K562 (cell line): ENCODE measurements around the gene KRT28. TPM values are rescaled to one million over a fixed set of nuclear protein-coding genes. Genes with fewer than 3 reads are reported as not detected.

ENCODE experiments used
- ATAC-seq: fragments of 200-7000 bp; cut with Tn5 transposase; 3 replicates; pipeline ENCODE4 v1.9.1; 2020; ENCODE audit warnings: moderate library complexity
- BruUV-seq: library from RNA; stranded (reverse); fragments of 400-500 nt; replicated peaks from 2 replicates; lab custom pipeline; 2021; lab: Mats Ljungman, UMichigan
- CTCF ChIA-PET: fragments of 300-600 bp; formaldehyde crosslinking; extraction: SDS; loops from one replicate; lab custom pipeline; 2021; ENCODE audit warnings: low intra/inter-chr PET ratio; lab: Yijun Ruan, JAX
- POLR2A ChIA-PET: fragments of 300-600, 350-650 bp; sonication (Branson Sonifier 250); formaldehyde crosslinking; extraction: SDS; loops from one replicate; lab custom pipeline; 2021; ENCODE audit warnings: antibody characterized with exemption, inconsistent platforms; lab: Yijun Ruan, JAX
- DNase-seq, 4 experiments: peaks; one replicate each; pipeline versions ENCODE4 v3.0.0 to v3.0.0-alpha.2; 2011 to 2018; ENCODE audit warnings: low spot score in 3 of 4, mixed read lengths in 3 of 4; ENCODE audit errors: extremely low read depth in 1 of 4
- FAIRE-seq: peaks from 2 replicates; lab custom pipeline; 2011; peaks lifted over from hg19 to GRCh38; lab: Jason Lieb, UNC
- H2AFZ ChIP-seq: 2 replicates; pipeline ENCODE4 v1.6.0; 2011; ENCODE audit warnings: low read depth, low read length, control low read depth, inconsistent platforms
- H3K27ac ChIP-seq: fragments of 200-600 bp; 3 replicates; pipeline ENCODE4 v1.8.0; 2011; ENCODE audit warnings: low read depth, mild to moderate bottlenecking, control low read depth, inconsistent platforms, low read length, moderate library complexity, mixed read lengths; ENCODE audit errors: extremely low read depth
- H3K27me3 ChIP-seq, 2 experiments: fragments of 300-600 bp in 1 of 2; 2 replicates in 1 of 2; 3 replicates in 1 of 2; pipeline versions ENCODE4 v1.6.0 to v1.8.0; 2011; ENCODE audit warnings: inconsistent platforms in 2 of 2, low read length in 2 of 2, mild to moderate bottlenecking in 1 of 2, mixed read lengths in 1 of 2, moderate library complexity in 1 of 2; ENCODE audit not compliant: control insufficient read depth in 2 of 2, insufficient read depth in 2 of 2
- H3K36me3 ChIP-seq: fragments of 300-600 bp; 3 replicates; pipeline ENCODE4 v1.8.0; 2011; ENCODE audit warnings: mild to moderate bottlenecking, low read length, inconsistent platforms; ENCODE audit not compliant: control insufficient read depth, insufficient read depth
- H3K4me1 ChIP-seq, 2 experiments: fragments of 200-600 bp in 1 of 2; replicated peaks in 1 of 2; 2 replicates in 1 of 2; 3 replicates in 1 of 2; pipeline versions ENCODE4 v1.5.1 to v1.8.0; 2011; ENCODE audit warnings: inconsistent platforms in 2 of 2, low read length in 2 of 2, mild to moderate bottlenecking in 1 of 2, mixed read lengths in 1 of 2, moderate library complexity in 1 of 2; ENCODE audit not compliant: control insufficient read depth in 2 of 2, insufficient read depth in 2 of 2
- H3K4me2 ChIP-seq: 2 replicates; pipeline ENCODE4 v1.6.1; 2011; ENCODE audit warnings: low read length, control low read depth, inconsistent platforms, mixed read lengths; ENCODE audit not compliant: insufficient read depth
- H3K4me3 ChIP-seq: fragments of 200-600 bp; sonication (generic), shearing (Covaris generic); 2 replicates; pipeline ENCODE4 v1.5.1; 2016; ENCODE audit warnings: control low read depth, inconsistent platforms
- H3K79me2 ChIP-seq: fragments of 200-600 bp; 3 replicates; pipeline ENCODE4 v1.8.0; 2011; ENCODE audit warnings: low read length, inconsistent platforms; ENCODE audit not compliant: control insufficient read depth, insufficient read depth
- H3K9ac ChIP-seq, 2 experiments: 2 replicates each; pipeline versions ENCODE4 v1.6.0 to v1.6.1; 2011; ENCODE audit warnings: low read depth in 2 of 2, low read length in 2 of 2, control low read depth in 1 of 2, inconsistent platforms in 1 of 2, mild to moderate bottlenecking in 1 of 2, mixed read lengths in 1 of 2; ENCODE audit not compliant: insufficient read depth in 1 of 2
- H3K9me1 ChIP-seq: one replicate; pipeline ENCODE4 v1.6.0; 2011; ENCODE audit warnings: inconsistent platforms, mild to moderate bottlenecking, low read length, moderate library complexity; ENCODE audit not compliant: control insufficient read depth, insufficient read depth
- H3K9me3 ChIP-seq: replicated peaks from 2 replicates; pipeline ENCODE4 v1.5.1; 2011; ENCODE audit warnings: low read depth, low read length, inconsistent platforms; ENCODE audit not compliant: control insufficient read depth, insufficient read depth
- H4K20me1 ChIP-seq: replicated peaks from 2 replicates; pipeline ENCODE4 v1.6.1; 2011; ENCODE audit warnings: low read length, inconsistent platforms, mixed read lengths; ENCODE audit not compliant: control insufficient read depth, insufficient read depth
- WGBS: fragments of 100-300 bp; shearing (Covaris generic); methylation state at CpG from one replicate; pipeline ENCODE4 v1.1.6; 2016; ENCODE audit warnings: low coverage, mixed read lengths; ENCODE audit not compliant: insufficient coverage; ENCODE audit errors: missing lambda C conversion rate; 5-methylcytosine and 5-hydroxymethylcytosine counted together
- in situ Hi-C: fragments of 300-500 bp; cut with MboI; formaldehyde crosslinking; loops from 4 replicates; pipeline ENCODE4 v1.15.0; 2018; ENCODE audit warnings: inconsistent platforms, mixed read lengths
- intact Hi-C: fragments of 100-400 bp; cut with micrococcal nuclease; formaldehyde crosslinking; loops from 2 replicates; pipeline ENCODE4 v1.14.2; 2022
- polyA plus RNA-seq, 8 experiments: library from polyadenylated mRNA; depleted of rRNA in 4 of 8; stranded (reverse) in 5 of 8; unstranded in 3 of 8; fragments of >200 nt; fragmentation: Nextera tagmentation in 2 of 8; fragmentation: Illumina TruSeq in 1 of 8; extraction: Ambion mirVana in 2 of 8; extraction: Trizol in 1 of 8; gene quantifications; 2 replicates each; pipeline versions ENCODE4 v1.2.1 to v1.2.3, GENCODE V29; 2011 to 2014; ENCODE audit warnings: inconsistent platforms in 1 of 8, missing spikeins in 1 of 8
- total RNA-seq, 7 experiments: library from RNA; depleted of rRNA in 6 of 7; stranded (reverse); fragments of >200 nt in 6 of 7; fragmentation: Illumina TruSeq in 2 of 7; extraction: Trizol in 2 of 7; gene quantifications; 2 replicates each; pipeline versions ENCODE4 v1.2.1 to v1.2.3, GENCODE V29; 2011 to 2021; ENCODE audit warnings: low replicate concordance in 1 of 7
- TF ChIP-seq, protein P1 (sequence below), 2 experiments: fragments of 450-650 bp in 1 of 2; sonication (generic) in 1 of 2; formaldehyde crosslinking in 1 of 2; IDR thresholded peaks; 2 replicates each; pipeline versions ENCODE4 v1.7.1 to v1.9.0; 2016 to 2022; ENCODE audit warnings: inconsistent platforms in 1 of 2, mild to moderate bottlenecking in 1 of 2, missing genetic modification reagents in 1 of 2

The KRT28 gene
- total and polyA plus RNA-seq, 9 of the 15 experiments (the other 6 are each of a cell fraction or from before 2014, with no cell fraction given): not detected

DNA sequence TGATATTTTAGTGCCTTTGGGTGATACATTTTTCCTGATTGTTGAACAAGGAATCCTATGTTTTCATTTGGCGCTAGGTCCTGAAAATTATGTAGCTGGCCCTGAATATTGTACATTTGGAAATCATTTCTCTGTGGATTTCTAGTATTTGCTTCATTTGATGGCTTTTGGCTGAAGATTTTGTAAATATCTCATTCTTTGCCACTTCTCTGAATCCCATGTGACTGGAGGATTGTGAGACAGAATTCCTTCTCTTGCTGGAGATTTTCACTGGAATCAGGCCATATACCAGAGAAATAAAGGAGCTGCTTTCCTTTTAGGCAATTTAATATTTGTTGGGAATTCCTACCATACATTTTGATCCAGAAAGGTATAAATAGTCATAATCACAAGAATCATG, 8.6 kb downstream of the KRT28 start:
- Histone ChIP-seq H3K9ac (no peak overlapping the region), H3K4me1 (peaks cover under 1 to 3% of the 10 kb centered on the region in 2 experiments; a peak in 1 of 5 replicates), H3K4me3 (no peak overlapping the region), H3K9me1 (no peaks in the 10 kb centered on the region), H2AFZ (no peak overlapping the region), H3K79me2 (no peaks in the 10 kb centered on the region), H3K27ac (no peak overlapping the region), H3K27me3 (peaks cover 15 to 17% of the 10 kb centered on the region in 2 experiments), H3K4me2 (no peak overlapping the region), H3K9me3 (no peaks in the 10 kb centered on the region), H4K20me1 (no peaks in the 10 kb centered on the region), H3K36me3 (no peaks in the 10 kb centered on the region)
- ATAC-seq (no peak), DNase-seq (no peak), FAIRE-seq (no peak)
- ChIA-PET CTCF (interaction anchor here (0.5 to 1.5 kb wide), 3 partner anchors 171 to 392 kb away, joined by 4 to 10 read pairs (median 4); no protein-coding TSS in a partner anchor), POLR2A (no interaction called here)
- TF ChIP-seq, protein P1, sequence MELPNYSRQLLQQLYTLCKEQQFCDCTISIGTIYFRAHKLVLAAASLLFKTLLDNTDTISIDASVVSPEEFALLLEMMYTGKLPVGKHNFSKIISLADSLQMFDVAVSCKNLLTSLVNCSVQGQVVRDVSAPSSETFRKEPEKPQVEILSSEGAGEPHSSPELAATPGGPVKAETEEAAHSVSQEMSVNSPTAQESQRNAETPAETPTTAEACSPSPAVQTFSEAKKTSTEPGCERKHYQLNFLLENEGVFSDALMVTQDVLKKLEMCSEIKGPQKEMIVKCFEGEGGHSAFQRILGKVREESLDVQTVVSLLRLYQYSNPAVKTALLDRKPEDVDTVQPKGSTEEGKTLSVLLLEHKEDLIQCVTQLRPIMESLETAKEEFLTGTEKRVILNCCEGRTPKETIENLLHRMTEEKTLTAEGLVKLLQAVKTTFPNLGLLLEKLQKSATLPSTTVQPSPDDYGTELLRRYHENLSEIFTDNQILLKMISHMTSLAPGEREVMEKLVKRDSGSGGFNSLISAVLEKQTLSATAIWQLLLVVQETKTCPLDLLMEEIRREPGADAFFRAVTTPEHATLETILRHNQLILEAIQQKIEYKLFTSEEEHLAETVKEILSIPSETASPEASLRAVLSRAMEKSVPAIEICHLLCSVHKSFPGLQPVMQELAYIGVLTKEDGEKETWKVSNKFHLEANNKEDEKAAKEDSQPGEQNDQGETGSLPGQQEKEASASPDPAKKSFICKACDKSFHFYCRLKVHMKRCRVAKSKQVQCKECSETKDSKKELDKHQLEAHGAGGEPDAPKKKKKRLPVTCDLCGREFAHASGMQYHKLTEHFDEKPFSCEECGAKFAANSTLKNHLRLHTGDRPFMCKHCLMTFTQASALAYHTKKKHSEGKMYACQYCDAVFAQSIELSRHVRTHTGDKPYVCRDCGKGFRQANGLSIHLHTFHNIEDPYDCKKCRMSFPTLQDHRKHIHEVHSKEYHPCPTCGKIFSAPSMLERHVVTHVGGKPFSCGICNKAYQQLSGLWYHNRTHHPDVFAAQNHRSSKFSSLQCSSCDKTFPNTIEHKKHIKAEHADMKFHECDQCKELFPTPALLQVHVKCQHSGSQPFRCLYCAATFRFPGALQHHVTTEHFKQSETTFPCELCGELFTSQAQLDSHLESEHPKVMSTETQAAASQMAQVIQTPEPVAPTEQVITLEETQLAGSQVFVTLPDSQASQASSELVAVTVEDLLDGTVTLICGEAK (IDR thresholded peaks at IDR 0.05): no peak
- TF ChIP-seq, protein P1 (CRISPR knock-in tag; IDR thresholded peaks at IDR 0.05): no peak
- no TSS peak for BruUV-seq
- WGBS: 75% methylated on average over 1 of the region's 1 CpG
- intact Hi-C loops: loop anchor here (1.0 to 2.0 kb wide), 2 partner anchors 170 to 176 kb away; no protein-coding TSS in a partner anchor
- in situ Hi-C loops: loop anchor here (5.0 kb wide), 1 partner anchor 174 kb away; no protein-coding TSS in a partner anchor
